NCI-H526 (cell line): Measurements from ENCODE around the gene BLACAT1.
"Not testable (repeated sequence)": the region's sequence is repeated elsewhere in the genome, so short reads cannot be mapped to it uniquely, and the experiment has no call there.

ENCODE experiments used
- DNase-seq, 2 experiments: peaks; one replicate each; lab custom pipeline; 2025; lab: John Stamatoyannopoulos, UW

The BLACAT1 gene

DNA sequence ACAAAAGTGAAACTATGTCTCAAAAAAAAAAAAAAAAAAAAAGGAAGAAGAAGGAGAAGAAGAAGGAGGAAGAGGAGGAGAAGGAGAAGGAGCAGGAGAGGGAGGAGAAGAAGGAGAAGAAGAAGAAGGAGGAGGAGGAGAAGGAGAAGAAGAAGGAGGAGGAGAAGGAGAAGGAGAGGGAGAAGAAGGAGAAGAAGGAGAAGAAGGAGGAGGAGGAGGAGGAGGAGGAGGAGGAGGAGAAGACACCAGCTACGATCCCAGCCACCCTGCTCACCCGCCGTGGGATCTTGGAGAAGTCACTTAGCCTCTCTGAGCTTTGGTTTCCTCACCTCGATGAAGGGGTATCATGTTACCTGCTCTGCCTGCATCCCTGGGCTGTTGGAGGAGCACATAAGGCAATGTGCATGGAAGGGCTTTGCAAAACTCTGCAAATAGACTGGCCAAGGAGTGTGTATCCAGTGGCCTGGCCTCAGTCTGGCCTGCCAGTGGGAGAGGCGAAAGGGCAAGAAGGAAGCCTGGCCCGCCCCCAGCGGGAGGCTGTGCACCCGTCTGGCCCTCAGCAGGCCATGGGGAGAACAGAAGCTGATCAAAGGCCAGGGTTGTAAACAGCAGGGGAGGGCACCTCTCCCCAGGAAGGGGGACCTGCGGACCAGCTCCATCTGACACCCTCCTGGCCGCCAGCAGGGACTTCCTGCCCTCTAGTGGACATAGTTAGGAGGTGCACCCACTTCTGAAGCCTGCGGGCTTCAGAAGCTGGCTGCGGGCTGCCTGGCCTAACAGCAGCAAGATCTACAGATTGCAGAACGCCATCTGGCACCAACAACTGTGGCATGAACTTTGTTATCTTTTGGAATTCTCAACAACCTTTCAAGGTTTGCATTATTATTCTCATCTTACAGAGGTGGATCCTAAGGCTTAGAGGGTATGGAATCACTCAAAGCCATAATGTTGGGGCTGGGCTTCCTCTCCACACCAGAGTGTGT lies 29.4 kb upstream of the BLACAT1 start:
- peak; percentile 70 to 77 for DNase-seq

DNA sequence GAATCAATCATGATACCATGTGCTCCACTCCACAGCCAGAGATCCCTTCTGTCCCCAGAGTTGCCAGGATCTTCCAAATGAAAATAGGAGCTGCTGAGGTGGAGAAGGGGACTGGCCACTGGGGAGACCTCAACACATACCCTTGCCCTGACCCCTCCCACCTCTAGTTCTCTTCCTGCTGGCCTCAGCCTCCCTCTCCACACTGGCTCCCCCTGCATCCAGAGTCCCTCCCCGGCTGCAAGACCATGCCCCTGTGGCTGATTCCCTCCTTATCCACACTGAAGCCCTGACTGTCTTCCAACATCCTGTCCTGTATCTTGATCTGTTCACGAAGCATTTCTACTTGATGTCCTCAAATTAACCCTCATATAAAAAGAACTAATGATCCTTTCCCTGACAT lies 27.5 kb upstream of the BLACAT1 start:
- DNase-seq: no peak

DNA sequence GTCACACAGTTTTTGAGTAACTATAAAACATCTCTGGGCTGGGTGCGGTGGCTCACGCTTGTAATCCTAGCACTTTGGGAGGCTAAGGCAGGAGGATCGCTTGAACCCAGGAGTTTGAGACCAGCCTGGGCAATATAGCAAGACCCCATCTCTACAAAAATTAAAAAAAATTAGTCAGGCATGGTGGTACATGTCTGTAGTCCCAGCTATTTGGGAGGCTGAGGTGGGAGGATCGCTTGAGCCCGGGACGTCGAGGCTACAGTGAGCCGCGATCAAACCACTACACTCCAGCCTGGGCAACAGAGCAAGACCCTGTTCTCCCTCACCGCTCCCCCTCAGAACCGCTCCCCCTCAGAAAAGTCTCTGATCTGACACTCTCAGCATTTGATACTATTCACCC lies 26.7 kb upstream of the BLACAT1 start:
- DNase-seq: not testable (repeated sequence)

DNA sequence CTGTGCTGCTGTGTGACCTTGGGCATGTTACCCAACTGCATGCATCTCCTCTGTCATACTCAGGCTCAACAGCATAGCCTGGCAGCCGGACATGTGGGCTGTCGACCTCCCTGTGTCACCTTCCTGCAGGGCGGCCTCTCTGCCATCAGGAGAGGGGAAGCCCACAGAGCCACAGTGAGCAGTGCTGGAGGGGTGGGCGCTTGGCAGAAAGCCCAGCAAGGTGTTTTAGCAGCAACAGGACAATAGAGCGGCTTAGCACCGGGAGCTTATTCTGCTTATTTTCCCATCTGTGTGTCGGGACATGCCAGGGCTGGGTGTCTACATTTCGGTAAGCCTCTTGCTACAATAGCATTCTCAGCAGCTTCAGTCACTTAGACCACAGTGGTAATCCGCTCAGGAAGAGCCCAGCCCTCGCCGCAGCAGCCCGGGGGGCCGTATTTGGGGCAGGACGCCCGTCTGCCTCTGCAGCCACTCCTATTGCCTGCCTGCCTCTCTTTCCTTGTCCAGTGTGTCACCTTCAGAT lies 25.8 kb upstream of the BLACAT1 start:
- DNase-seq: no peak

DNA sequence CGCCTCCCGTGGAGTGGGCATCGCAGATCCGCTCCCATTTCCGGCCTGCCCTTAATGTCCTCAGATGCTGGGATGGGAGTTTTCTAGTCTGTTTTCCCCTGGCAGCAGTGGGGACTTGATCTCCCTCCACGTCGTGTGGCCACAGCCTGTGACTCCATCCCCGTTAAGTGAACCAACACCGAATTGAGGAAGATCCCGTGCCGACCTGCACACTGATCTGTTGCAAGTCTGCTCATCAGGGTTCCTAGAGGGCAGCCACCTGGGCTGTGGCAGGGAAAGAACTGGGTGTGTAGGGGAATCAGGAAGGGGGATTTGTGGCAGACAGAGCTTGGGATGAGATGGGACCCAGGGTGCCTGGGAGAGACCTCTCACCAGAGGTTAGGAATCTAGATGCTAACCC lies 25.4 kb upstream of the BLACAT1 start:
- DNase-seq: no peak

DNA sequence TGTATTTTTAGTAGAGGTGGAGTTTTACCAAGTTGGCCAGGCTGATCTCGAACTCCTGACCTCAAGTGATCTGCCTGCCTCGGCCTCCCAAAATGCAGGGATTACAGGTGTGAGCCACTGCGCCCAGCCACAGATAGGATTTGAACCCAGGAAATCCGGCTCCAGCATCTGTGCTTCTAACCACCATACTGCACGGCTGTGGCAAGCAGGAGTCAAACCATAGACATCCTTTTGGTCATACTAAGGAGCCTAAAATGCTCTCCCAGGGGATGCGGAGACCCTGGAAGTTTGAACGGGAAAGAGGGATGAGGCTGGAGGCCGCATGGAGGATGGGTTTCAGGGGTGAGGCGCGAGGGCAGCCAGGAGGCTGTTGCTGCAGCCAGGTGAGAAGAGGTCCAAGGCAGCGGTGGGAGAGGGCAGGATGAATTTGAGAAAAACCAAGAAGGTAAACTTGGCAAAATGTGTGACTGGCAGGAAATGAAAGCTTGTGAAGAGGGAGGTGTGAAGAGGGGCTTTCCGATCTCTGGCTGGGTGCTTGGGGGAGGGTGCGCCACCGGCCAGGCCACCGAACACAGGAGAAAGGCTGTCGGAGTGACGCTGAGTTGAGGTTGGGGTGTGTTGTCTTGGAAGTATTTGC lies 24.6 kb upstream of the BLACAT1 start:
- DNase-seq: no peak

DNA sequence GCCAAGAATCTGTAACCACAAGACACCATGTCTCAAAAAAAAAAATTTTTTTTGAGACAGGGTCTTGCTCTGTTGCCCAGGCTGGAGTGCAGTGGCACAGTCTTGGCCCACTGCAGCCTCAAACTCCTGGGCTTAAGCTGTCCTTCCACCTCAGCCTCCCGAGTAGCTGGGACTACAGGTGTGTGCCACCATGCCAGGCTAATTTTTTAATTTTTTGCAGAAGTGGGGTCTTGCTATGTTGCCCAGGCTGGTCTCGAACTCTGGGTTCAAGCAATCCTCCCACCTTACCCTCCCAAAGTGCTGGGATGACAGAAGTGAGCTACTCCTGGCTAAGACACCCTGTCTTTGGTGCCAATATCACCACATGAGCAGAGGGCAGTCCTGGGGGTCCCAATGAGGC lies 23.1 kb upstream of the BLACAT1 start:
- not testable (repeated sequence) for DNase-seq

DNA sequence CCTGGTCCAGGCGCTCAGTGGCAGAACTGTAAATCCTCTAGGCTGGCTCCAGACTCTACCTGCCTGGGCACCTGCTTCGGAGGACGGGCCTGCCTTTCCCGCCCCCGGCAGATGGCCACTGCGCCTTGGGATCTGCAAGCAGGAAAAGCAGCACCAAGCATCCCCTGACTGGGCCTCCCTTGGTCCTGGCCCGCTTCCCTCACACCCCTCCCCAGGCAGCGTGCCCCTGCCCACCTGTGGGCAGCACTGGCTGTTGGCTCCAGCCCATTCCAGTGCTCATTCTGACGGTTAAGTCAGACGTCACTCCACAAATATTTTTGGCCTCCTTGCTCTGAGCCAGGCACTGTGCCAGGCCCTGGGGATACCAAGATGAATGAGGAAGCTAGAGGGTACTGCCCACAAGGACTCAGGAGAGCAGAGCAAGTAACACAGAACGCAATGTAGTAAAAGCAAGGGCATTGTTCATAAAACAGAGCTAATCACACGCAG lies 22.0 kb upstream of the BLACAT1 start:
- no peak for DNase-seq

DNA sequence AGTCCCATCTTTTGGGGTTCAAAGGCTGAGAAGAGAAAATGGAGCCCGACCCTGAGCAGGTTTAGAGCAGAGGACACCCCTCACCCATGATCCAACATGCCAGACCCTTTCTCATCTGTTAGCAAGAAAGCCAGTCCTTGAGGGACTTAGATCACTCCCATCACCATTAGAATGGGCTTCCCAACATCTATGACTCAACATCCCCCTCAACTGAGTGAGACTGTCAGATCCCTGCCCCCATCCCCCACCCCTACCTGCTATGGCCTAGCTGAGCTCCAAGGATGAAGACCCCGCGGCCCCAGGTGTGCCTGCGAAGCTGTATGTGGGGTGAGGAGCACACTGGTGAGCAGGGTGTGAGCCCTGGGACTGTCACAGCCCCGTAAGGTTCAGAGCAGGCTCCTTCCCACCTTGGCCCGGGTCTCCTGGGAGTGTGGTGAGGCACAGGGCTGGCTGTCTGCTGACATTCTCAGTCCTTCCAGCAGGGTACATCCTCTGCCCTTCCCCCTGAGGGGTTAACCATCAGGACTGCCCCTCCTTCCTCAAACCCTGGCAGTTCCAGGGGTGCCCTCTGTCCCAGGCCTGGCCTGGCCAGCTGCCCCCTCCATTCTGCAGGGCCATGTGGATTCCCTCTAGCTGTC lies 21.4 kb upstream of the BLACAT1 start:
- no peak for DNase-seq

DNA sequence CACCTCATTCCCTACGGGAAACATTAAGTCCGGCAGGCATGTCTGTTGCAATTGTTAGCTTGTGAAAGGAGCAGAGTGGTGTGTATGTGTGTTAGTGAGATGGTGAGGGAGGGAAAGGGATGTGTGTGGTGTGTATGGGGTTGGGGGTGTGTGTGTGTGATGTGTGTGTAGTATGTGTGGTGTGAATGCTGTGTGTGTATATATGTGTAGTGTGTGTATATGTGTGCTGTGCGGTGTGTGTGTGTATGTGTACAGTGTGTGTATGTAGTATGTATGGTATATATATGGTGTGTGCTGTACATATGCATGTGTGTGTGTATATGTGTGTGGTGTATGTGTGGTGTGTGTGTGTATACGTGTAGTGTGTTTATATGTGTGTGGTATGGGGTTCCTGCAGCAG lies 20.8 kb upstream of the BLACAT1 start:
- DNase-seq: no peak

DNA sequence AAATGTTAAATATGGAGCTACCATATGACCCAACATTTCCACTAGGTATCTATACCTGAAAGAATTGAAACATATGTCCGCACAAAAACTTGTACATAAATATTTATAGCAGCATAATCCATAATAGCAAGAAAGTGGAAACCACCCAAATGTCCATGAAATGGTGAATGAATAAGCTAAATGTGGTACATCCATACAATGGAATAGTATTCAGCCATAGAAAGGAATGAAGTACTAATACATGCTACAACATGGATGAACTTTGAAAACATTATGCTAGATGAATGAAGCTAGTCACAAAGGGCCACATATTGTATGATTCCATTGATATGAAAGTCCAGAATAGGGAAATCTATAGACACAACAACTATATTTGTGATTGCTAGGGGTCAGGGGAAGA lies 20.0 kb upstream of the BLACAT1 start:
- no peak for DNase-seq

DNA sequence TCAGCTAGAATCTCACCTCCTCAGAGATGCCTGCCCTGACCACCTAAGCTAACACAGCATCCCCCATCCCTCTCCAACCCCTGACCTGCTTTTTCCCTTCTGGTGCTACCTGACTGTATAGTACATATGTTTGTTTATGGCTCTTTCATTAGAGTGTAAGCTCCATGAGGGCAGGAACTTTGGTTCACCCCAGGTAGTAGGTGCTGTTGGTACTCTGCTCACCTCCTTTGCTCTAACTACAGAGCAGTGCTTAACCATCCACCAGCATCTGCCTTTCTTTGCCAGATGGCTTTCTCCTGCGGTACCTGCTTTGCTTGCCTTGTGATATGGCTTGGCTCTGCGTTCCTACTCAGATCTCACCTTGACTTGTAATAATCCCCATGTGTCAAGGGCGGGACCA lies 18.7 kb upstream of the BLACAT1 start:
- no peak for DNase-seq

DNA sequence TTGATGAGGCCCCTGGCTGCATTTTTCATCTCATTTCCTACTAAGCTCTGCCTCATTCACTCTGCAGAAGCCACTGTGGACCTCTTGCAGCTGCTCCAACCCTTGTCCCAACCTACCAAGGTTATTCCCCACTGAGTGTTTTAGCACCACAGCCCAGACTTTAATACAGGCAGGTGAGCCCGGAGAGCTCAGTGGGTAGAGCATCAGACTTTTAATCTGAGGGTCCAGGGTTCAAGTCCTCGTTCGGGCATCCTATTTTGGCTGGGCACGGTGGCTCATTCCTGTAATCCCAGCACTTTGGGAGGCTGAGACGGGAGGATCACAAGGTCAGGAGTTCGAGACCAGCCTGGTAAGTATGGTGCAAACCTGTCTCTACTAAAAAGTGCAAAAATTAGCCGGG lies 18.1 kb upstream of the BLACAT1 start:
- no peak for DNase-seq

DNA sequence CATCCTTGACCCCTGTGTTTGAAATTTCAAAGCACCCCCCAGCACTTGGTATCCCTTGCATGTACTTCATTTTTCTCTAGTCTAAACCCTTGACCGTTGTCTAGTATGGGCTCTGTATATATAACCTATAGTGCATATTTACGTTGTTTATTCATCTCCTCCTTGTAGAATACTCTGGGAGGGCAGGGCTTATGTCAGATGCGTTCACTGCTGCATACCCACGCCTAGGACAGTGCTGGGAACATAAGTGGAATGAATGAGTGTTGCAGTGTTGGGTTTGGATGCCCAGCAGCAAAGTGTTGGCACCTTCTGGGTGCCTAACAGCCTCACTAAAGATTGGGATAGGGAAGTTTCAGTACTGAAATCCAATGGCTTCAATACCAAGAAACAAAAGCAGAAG lies 17.6 kb upstream of the BLACAT1 start:
- no peak for DNase-seq

DNA sequence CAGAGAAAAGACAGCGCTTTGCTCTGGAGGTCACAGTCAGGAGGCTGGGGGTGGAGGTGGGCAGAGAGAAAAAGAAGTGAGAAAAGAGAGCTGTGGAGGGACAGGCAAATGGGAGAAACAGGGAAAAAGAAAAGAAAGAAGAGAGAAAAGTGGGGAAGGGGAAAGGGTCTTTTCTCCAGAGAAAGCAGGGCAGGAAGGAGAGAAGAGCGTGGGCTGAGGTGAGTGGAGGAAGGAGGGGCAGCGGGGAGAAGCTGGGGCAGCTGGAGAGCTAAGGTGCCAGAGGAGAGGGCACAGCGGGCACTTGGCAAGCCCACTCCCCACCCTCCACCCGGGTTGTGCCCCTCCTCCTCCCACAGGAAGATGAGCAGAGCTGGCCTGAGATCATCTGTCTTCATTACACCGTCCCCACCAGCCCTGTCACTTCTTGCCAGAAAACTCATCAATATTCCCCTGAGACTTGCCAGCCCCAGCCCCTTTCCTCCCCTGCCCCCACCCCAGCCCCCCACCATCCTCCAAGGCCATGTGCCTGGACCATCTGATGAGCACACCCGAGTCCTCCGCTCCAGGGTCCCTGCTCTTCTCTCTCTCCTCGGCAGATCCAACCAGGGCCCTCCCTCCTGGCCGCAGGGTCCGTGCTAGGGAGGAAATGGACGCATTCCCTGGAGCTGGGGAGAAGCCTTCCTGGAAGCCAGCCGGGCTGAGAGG lies 17.0 kb upstream of the BLACAT1 start:
- no peak for DNase-seq

DNA sequence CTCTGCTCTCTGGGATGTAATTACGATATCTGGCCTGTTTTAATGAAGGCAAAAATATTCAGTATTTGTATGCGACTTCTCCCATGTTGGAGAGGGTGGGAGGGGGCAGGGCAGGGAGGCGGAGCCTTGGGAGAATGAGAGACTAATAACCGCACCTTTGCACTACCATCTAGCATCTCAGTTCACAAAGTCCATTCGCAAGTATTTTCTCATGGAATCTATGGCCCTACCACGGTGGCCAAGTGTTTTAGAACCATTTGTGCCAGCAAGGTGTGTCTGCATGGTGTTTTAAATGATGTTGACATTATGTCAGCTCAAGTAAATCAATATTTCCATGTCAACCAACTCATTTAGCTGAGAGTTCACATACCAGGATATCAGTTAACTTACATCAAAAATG lies 14.3 kb upstream of the BLACAT1 start:
- peak in 1 of 2 experiments; percentile 11 for DNase-seq

DNA sequence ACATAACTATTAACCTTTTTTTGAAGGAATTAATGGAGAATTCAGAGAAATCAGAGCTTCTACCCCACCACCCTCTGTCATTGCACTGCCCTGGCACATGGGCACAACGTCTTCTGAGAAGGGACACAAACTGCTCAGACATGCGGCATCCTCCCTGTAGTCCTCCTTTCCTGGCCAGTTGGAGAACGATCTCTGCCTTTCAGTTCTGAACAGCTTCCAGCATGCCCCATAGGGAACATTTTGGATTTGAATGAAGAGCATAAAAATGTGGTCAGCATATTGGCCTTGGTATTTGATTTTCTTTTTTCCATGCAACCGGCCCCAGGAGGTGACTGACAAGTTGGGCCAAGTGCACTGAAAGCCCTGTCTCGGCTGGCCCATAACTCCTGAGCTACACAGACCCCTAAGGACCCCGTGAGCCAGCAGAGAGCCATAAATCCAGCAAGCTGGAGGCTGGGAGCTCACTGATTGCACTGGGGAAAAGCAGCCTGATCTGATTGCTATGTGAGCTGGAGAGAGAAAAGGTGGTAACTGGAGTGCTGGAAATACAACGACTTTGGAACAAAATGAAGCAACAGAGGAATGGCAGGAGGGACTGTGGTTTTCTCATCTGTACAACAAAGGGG lies 10.9 kb upstream of the BLACAT1 start:
- no peak for DNase-seq

DNA sequence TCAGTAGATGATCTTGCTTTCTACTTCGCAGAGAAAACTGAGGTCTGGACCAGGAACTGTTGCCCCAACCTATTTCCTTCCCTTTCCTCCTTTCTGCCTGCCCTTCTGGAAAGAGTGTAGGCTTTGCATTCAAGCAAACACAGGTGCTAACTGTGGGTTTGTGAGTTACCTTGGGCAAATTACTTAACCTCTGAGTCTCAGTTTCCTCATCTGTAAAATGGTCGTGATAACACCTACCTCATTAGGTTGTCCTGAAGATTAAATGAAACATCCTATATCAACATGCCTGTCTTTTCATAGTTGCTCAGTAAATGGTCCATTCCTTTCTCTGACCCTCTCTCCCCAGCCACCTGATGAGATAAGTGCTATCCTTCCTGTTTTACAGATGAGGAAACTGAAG lies 9.5 kb upstream of the BLACAT1 start:
- no peak for DNase-seq

DNA sequence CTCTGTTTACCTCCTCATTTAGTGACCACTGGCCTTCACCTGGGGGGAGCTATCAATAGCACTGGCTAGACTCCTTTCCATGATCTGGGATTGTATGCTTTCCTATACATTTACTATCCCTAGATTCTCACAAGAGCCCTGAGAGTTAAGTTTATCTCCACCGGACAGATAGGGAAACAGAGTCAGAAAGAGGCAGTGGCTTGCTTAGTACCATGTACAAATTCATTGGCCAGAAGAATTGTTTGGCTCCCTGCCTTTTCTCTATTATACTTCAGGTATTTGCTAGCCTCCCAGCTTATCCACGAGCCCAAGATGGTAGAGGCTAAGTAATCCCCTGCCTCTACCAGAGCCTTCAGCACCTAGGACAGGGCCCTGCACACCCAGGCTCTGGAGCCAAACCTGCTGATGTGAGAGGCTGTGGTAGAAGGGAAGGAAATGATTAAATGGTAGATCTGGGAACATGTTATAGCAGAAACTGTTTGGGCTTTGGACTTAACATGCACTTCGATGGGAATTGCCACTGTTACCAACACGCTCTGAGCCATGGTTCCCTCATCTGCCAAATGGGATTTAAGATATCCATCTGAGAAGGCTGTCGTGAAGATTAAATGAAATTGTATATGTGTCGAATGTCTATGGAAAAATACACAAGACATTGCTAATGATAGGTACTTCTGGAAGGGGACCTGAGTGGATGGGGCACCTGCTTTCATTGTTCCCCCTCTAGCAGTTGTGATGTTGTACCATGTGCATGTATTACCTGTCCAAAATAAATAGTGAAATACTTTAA lies 3.1 kb upstream of the BLACAT1 start:
- DNase-seq: no peak

DNA sequence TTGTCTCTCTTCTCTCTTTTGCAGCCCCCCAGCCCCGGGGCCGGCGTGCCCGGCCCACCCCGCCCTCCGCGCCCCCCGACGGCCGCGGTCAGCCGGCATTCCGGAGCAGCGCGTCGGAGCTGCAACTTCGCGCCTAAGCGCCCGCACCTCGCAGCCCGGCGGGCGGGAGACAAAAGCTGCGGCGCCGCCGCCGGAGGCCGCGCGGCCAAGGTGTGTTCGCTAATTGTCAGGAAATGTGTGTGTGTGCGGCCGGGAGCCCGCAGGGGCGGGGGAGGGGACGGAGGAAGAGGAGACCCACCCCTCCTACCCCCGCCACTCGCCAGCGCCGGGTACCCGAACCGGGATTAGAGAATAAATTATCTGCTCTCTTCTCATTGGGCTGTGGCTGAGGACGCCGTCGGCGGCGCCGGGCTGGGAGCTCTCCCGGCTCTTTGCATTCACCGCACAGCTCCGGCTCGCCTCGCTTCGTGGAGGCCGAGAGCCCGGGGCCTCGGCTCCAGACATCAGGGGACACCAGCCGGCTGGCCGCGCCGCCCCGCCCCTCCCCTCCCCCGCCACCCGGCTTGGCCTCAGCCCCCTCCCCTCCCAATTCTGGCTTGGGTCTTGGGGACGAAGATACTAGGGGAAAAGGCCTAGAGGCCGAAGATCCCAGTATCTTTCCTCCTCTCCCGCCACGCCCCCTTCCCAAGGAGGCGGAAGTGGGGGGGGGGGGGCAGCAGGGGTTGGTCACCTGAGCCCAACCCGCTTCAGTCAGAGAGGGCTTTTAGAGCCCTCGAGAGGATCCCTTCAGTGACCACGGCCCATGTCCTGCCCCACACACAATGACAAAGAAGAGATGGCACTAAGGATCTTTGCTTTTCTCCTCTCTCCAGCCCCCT lies 1.3 kb upstream of the BLACAT1 start:
- DNase-seq: peak; percentile 25 to 79
